Activated T-cell treated with anti-CD3 and anti-CD28 coated beads, Interleukin-2, amount 50 U/mL, for 24 hours (primary cell): ENCODE data around the gene EAF1.
"Not testable (repeated sequence)": the region's sequence is repeated elsewhere in the genome, so short reads cannot be mapped to it uniquely, and the experiment has no call there.

Source experiments
- DNase-seq: peaks from one replicate; pipeline ENCODE4 v3.0.0-alpha.2; 2020
- H3K27ac Mint-ChIP-seq: 2 replicates; pipeline ENCODE4 v1.8.0; 2020; ENCODE audit warnings: mild to moderate bottlenecking, mixed read lengths
- H3K27me3 Mint-ChIP-seq: 2 replicates; pipeline ENCODE4 v1.8.0; 2020; ENCODE audit warnings: mixed read lengths
- H3K36me3 Mint-ChIP-seq: 2 replicates; pipeline ENCODE4 v1.8.0; 2020; ENCODE audit warnings: low read depth, mixed read lengths
- H3K4me1 Mint-ChIP-seq: 2 replicates; pipeline ENCODE4 v1.8.0; 2020; ENCODE audit warnings: low read depth, mixed read lengths
- H3K4me3 Mint-ChIP-seq: 2 replicates; pipeline ENCODE4 v1.8.0; 2020; ENCODE audit warnings: mild to moderate bottlenecking, moderate library complexity, mixed read lengths
- H3K9me3 Mint-ChIP-seq: 2 replicates; pipeline ENCODE4 v1.8.0; 2020; ENCODE audit warnings: mixed read lengths

The EAF1 gene

GRCh38 chr3:15453501-15453900, 26.1 kb downstream of the EAF1 start:
- no peak overlapping the region for H3K4me3 Mint-ChIP-seq
- H3K9me3 Mint-ChIP-seq = no peaks in the 10 kb centered on the region
- no peak overlapping the region for H3K27ac Mint-ChIP-seq
- no peaks in the 10 kb centered on the region for H3K27me3 Mint-ChIP-seq
- H3K36me3 Mint-ChIP-seq = peaks cover 4% of the 10 kb centered on the region
- DNase-seq = no peak
- no peaks in the 10 kb centered on the region for H3K4me1 Mint-ChIP-seq

- Mint-ChIP-seq H3K36me3 (peaks cover 4% of the 10 kb centered on the region), H3K9me3 (no peaks in the 10 kb centered on the region), H3K27me3 (no peaks in the 10 kb centered on the region), H3K4me1 (no peaks in the 10 kb centered on the region), H3K4me3 (no peak overlapping the region), H3K27ac (no peak overlapping the region)
- DNase-seq = no peak
Measured at GRCh38 chr3:15453991-15454625, 26.7 kb downstream of the EAF1 start.

- peaks cover 4% of the 10 kb centered on the region for H3K36me3 Mint-ChIP-seq
- H3K27ac Mint-ChIP-seq = no peak overlapping the region
- H3K4me3 Mint-ChIP-seq = no peak overlapping the region
Measured at GRCh38 chr3:15454965-15455364, 27.6 kb downstream of the EAF1 start.

GRCh38 chr3:15455756-15456155, 28.4 kb downstream of the EAF1 start:
- Mint-ChIP-seq H3K36me3 (no peaks in the 10 kb centered on the region), H3K27ac (no peak overlapping the region), H3K4me3 (no peak overlapping the region), H3K27me3 (no peaks in the 10 kb centered on the region), H3K4me1 (peaks cover 2% of the 10 kb centered on the region), H3K9me3 (no peaks in the 10 kb centered on the region)
- DNase-seq = no peak

More at GRCh38 chr3:15454965-15455364, 27.6 kb downstream of the EAF1 start:
- H3K27me3 Mint-ChIP-seq = no peaks in the 10 kb centered on the region
- no peaks in the 10 kb centered on the region for H3K4me1 Mint-ChIP-seq
- H3K9me3 Mint-ChIP-seq = no peaks in the 10 kb centered on the region
- DNase-seq = no peak

GRCh38 chr3:15456321-15456720, 28.9 kb downstream of the EAF1 start:
- Mint-ChIP-seq H3K27me3 (no peaks in the 10 kb centered on the region), H3K4me1 (peaks cover 8% of the 10 kb centered on the region), H3K4me3 (no peak overlapping the region), H3K36me3 (no peaks in the 10 kb centered on the region), H3K9me3 (no peaks in the 10 kb centered on the region), H3K27ac (no peak overlapping the region)
- DNase-seq = no peak

GRCh38 chr3:15456915-15457314, 29.5 kb downstream of the EAF1 start:
- DNase-seq, H3K27ac Mint-ChIP-seq, H3K4me3 Mint-ChIP-seq, H3K9me3 Mint-ChIP-seq, H3K36me3 Mint-ChIP-seq, H3K27me3 Mint-ChIP-seq: not testable (repeated sequence)
- peaks cover 11% of the 10 kb centered on the region for H3K4me1 Mint-ChIP-seq

GRCh38 chr3:15458212-15458780, 30.9 kb downstream of the EAF1 start:
- Mint-ChIP-seq H3K36me3 (no peaks in the 10 kb centered on the region), H3K27me3 (no peaks in the 10 kb centered on the region), H3K4me3 (no peak overlapping the region), H3K27ac (no peak overlapping the region), H3K9me3 (no peaks in the 10 kb centered on the region), H3K4me1 (peaks cover 19% of the 10 kb centered on the region)
- DNase-seq = no peak

- Mint-ChIP-seq H3K27ac (peak overlapping the region; percentile 59), H3K4me1 (peaks cover 19% of the 10 kb centered on the region), H3K27me3 (no peaks in the 10 kb centered on the region), H3K36me3 (no peaks in the 10 kb centered on the region), H3K9me3 (no peaks in the 10 kb centered on the region), H3K4me3 (no peak overlapping the region)
- DNase-seq = no peak
Measured at GRCh38 chr3:15460891-15461531, 33.6 kb downstream of the EAF1 start.

- DNase-seq = no peak
- Mint-ChIP-seq H3K4me1 (peaks cover 19% of the 10 kb centered on the region), H3K27ac (no peak overlapping the region), H3K27me3 (no peaks in the 10 kb centered on the region), H3K36me3 (no peaks in the 10 kb centered on the region), H3K4me3 (no peak overlapping the region), H3K9me3 (no peaks in the 10 kb centered on the region)
Measured at GRCh38 chr3:15462451-15462850, 35.1 kb downstream of the EAF1 start.

GRCh38 chr3:15465876-15466585, 38.6 kb downstream of the EAF1 start:
- no peak overlapping the region for H3K27ac Mint-ChIP-seq
- H3K4me1 Mint-ChIP-seq = peaks cover 17% of the 10 kb centered on the region
- H3K36me3 Mint-ChIP-seq = no peaks in the 10 kb centered on the region
- no peak for DNase-seq
- no peak overlapping the region for H3K4me3 Mint-ChIP-seq
- no peaks in the 10 kb centered on the region for H3K9me3 Mint-ChIP-seq
- H3K27me3 Mint-ChIP-seq = no peaks in the 10 kb centered on the region

GRCh38 chr3:15467227-15468181, 40.1 kb downstream of the EAF1 start:
- no peak overlapping the region for H3K4me3 Mint-ChIP-seq
- H3K27me3 Mint-ChIP-seq = no peaks in the 10 kb centered on the region
- peak overlapping the region; percentile 31 for H3K27ac Mint-ChIP-seq
- no peak for DNase-seq
- H3K4me1 Mint-ChIP-seq = peaks cover 8% of the 10 kb centered on the region
- H3K9me3 Mint-ChIP-seq = no peaks in the 10 kb centered on the region
- H3K36me3 Mint-ChIP-seq = no peaks in the 10 kb centered on the region

- Mint-ChIP-seq H3K4me1 (peaks cover 3% of the 10 kb centered on the region), H3K9me3 (no peaks in the 10 kb centered on the region)
- DNase-seq = no peak
Measured at GRCh38 chr3:15470261-15470660, 42.9 kb downstream of the EAF1 start.

GRCh38 chr3:15470849-15471248, 43.5 kb downstream of the EAF1 start:
- H3K4me3 Mint-ChIP-seq = no peak overlapping the region
- peaks cover 3% of the 10 kb centered on the region for H3K4me1 Mint-ChIP-seq
- no peaks in the 10 kb centered on the region for H3K36me3 Mint-ChIP-seq
- no peaks in the 10 kb centered on the region for H3K27me3 Mint-ChIP-seq
- no peaks in the 10 kb centered on the region for H3K9me3 Mint-ChIP-seq
- no peak overlapping the region for H3K27ac Mint-ChIP-seq
- no peak for DNase-seq

More at GRCh38 chr3:15470261-15470660, 42.9 kb downstream of the EAF1 start:
- Mint-ChIP-seq H3K36me3 (no peaks in the 10 kb centered on the region), H3K4me3 (no peak overlapping the region), H3K27me3 (no peaks in the 10 kb centered on the region), H3K27ac (no peak overlapping the region)

- no peaks in the 10 kb centered on the region for H3K36me3 Mint-ChIP-seq
- no peaks in the 10 kb centered on the region for H3K9me3 Mint-ChIP-seq
- no peak overlapping the region for H3K27ac Mint-ChIP-seq
- H3K4me3 Mint-ChIP-seq = no peak overlapping the region
- DNase-seq = no peak
- H3K27me3 Mint-ChIP-seq = no peaks in the 10 kb centered on the region
- peaks cover 3% of the 10 kb centered on the region for H3K4me1 Mint-ChIP-seq
Measured at GRCh38 chr3:15471861-15472260, 44.5 kb downstream of the EAF1 start.
